ENCODE measurements around the gene RNF212B. TPM values are rescaled to one million over a fixed set of nuclear protein-coding genes. Genes with fewer than 3 reads are reported as not detected.

The RNF212B gene
- total and polyA plus RNA-seq, 2 of the 13 experiments (the other 11 are each of a cell fraction or from before 2014, with no cell fraction given), result 0.05 TPM; not detected in 1

DNA sequence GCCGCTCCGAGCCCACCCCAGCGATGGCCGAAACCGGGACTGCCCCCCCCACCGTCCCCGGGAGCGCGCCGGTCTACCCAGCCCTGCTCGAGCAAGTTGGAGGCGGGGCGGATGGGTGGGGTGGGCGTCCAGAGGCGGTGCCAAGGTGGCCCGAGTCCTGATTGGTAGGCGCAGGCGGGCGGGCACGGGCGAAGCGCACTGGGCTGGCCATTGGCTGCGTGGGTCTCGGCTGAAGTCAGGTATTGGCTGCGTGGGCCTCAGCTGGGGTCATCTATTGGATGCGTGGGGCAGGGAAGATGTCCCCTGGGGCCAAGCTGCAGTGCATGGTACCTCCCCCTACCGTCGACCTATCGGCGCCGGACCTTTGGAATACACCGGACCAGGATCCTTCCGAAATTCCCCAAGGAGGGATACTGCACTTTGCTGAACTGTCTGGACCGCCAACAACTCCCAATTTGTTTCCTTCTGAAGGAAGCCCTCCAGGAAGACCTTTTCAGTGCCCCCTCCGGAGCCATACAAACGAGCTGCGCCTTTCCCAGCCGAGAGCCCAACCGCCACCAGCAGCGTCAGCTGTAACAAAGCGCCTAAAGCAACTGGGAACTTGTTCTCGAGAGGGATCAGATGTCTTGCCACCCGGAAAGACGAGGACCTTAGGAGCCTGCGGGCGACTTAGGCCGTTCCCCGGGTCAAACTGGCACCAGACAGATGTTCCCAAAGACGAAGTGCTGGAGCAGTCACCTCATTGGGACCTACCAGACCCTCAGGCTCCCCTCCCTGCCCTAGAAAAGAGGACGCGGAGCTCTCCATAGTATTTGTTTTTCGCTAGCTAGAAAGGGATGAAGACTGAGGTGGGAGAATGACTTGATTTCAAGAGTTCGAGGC, 48.5 kb downstream of the RNF212B start, which contains the start of gene HOMEZ (continued):
- TF ChIP-seq, protein P1, sequence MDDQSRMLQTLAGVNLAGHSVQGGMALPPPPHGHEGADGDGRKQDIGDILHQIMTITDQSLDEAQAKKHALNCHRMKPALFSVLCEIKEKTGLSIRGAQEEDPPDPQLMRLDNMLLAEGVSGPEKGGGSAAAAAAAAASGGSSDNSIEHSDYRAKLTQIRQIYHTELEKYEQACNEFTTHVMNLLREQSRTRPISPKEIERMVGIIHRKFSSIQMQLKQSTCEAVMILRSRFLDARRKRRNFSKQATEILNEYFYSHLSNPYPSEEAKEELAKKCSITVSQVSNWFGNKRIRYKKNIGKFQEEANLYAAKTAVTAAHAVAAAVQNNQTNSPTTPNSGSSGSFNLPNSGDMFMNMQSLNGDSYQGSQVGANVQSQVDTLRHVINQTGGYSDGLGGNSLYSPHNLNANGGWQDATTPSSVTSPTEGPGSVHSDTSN (CRISPR knock-in tag; IDR thresholded peaks at IDR 0.05; ENCODE audit: borderline replicate concordance), result no peak; the same call in 1 of the 2 replicates
- no peak for TF ChIP-seq MATR3 (CRISPR knock-in tag; IDR thresholded peaks at IDR 0.05)
- TF ChIP-seq, protein P2, sequence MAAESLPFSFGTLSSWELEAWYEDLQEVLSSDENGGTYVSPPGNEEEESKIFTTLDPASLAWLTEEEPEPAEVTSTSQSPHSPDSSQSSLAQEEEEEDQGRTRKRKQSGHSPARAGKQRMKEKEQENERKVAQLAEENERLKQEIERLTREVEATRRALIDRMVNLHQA (CRISPR knock-in tag; IDR thresholded peaks at IDR 0.05), result peak; percentile 77; the same call in 1 of the 2 replicates
- TF ChIP-seq PRDM10 (CRISPR knock-in tag; IDR thresholded peaks at IDR 0.05; ENCODE audit: low read depth), result peak; percentile 89
- peak; percentile 90 for TF ChIP-seq PHF8 (CRISPR knock-in tag; IDR thresholded peaks at IDR 0.05)
- no peak for TF ChIP-seq TCF7L2 (IDR thresholded peaks at IDR 0.05; ENCODE audit: low read depth, low read length)
- peak; percentile 29 for TF ChIP-seq FOSL2 (CRISPR knock-in tag; IDR thresholded peaks at IDR 0.05)
- TF ChIP-seq HOXA9 (CRISPR knock-in tag; IDR thresholded peaks at IDR 0.05; ENCODE audit: borderline replicate concordance), result no peak
- TF ChIP-seq ZFP36L1 (CRISPR knock-in tag; IDR thresholded peaks at IDR 0.05), result 0 out of 2 replicates have a peak, but pooled peaks have one; percentile 40
- TF ChIP-seq, protein P3, sequence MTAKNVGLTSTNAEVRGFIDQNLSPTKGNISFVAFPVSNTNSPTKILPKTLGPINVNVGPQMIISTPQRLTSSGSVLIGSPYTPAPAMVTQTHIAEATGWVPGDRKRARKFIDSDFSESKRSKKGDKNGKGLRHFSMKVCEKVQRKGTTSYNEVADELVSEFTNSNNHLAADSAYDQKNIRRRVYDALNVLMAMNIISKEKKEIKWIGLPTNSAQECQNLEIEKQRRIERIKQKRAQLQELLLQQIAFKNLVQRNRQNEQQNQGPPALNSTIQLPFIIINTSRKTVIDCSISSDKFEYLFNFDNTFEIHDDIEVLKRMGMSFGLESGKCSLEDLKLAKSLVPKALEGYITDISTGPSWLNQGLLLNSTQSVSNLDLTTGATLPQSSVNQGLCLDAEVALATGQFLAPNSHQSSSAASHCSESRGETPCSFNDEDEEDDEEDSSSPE (CRISPR knock-in tag; IDR thresholded peaks at IDR 0.05), result peak; percentile 91
- TF ChIP-seq, protein P4, sequence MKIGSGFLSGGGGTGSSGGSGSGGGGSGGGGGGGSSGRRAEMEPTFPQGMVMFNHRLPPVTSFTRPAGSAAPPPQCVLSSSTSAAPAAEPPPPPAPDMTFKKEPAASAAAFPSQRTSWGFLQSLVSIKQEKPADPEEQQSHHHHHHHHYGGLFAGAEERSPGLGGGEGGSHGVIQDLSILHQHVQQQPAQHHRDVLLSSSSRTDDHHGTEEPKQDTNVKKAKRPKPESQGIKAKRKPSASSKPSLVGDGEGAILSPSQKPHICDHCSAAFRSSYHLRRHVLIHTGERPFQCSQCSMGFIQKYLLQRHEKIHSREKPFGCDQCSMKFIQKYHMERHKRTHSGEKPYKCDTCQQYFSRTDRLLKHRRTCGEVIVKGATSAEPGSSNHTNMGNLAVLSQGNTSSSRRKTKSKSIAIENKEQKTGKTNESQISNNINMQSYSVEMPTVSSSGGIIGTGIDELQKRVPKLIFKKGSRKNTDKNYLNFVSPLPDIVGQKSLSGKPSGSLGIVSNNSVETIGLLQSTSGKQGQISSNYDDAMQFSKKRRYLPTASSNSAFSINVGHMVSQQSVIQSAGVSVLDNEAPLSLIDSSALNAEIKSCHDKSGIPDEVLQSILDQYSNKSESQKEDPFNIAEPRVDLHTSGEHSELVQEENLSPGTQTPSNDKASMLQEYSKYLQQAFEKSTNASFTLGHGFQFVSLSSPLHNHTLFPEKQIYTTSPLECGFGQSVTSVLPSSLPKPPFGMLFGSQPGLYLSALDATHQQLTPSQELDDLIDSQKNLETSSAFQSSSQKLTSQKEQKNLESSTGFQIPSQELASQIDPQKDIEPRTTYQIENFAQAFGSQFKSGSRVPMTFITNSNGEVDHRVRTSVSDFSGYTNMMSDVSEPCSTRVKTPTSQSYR (CRISPR knock-in tag; IDR thresholded peaks at IDR 0.05; ENCODE audit: borderline replicate concordance), result peak; percentile 58; the same call in 1 of the 2 replicates
- no peak for TF ChIP-seq PCBP2 (optimal IDR thresholded peaks at IDR 0.05; ENCODE audit: low read depth, low read length, poor library complexity, severe bottlenecking)
- TF ChIP-seq FOXA3 (CRISPR knock-in tag; IDR thresholded peaks at IDR 0.05), result peak; percentile 51
- peak; percentile 82; the same call in 1 of the 2 replicates for TF ChIP-seq EEA1 (CRISPR knock-in tag; IDR thresholded peaks at IDR 0.05; ENCODE audit: borderline replicate concordance)
- TF ChIP-seq, protein P5, sequence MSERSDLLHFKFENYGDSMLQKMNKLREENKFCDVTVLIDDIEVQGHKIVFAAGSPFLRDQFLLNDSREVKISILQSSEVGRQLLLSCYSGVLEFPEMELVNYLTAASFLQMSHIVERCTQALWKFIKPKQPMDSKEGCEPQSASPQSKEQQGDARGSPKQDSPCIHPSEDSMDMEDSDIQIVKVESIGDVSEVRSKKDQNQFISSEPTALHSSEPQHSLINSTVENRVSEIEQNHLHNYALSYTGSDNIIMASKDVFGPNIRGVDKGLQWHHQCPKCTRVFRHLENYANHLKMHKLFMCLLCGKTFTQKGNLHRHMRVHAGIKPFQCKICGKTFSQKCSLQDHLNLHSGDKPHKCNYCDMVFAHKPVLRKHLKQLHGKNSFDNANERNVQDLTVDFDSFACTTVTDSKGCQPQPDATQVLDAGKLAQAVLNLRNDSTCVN (CRISPR knock-in tag; IDR thresholded peaks at IDR 0.05; ENCODE audit: borderline replicate concordance), result peak; percentile 66
- TF ChIP-seq MBD4 (IDR thresholded peaks at IDR 0.05; ENCODE audit: borderline replicate concordance, low read length), result peak; percentile 84
- TF ChIP-seq GATAD2A (CRISPR knock-in tag; IDR thresholded peaks at IDR 0.05), result peak; percentile 77

Data from HepG2 (cell line).